MCF 10A (cell line): ENCODE data around the gene KCNAB3. TPM values are rescaled to one million over a fixed set of nuclear protein-coding genes. Genes with fewer than 3 reads are reported as not detected.

Experiments used
- BruUV-seq: library from RNA; stranded (reverse); fragments of 400-500 nt; replicated peaks from 2 replicates; lab custom pipeline; 2021; lab: Mats Ljungman, UMichigan
- CTCF ChIA-PET: fragments of 300-600 bp; sonication (Branson Sonifier 250); formaldehyde crosslinking; extraction: SDS; loops from one replicate; lab custom pipeline; 2021; ENCODE audit warnings: antibody characterized with exemption, inconsistent platforms; lab: Yijun Ruan, JAX
- POLR2A ChIA-PET: fragments of 300-600, 350-650 bp; sonication (Branson Sonifier 250); formaldehyde crosslinking; extraction: SDS; loops from one replicate; lab custom pipeline; 2020; ENCODE audit warnings: antibody characterized with exemption, inconsistent platforms; lab: Yijun Ruan, JAX
- DNase-seq: peaks from one replicate; pipeline ENCODE4 v3.0.0-alpha.2; 2018; ENCODE audit not compliant: unreplicated experiment
- H3K27ac Mint-ChIP-seq: one replicate; pipeline ENCODE4 v1.8.0; 2022; ENCODE audit warnings: mild to moderate bottlenecking, low read depth, mixed read lengths; ENCODE audit not compliant: unreplicated experiment
- H3K27me3 Mint-ChIP-seq: one replicate; pipeline ENCODE4 v1.8.0; 2022; ENCODE audit warnings: mixed read lengths; ENCODE audit not compliant: insufficient read depth, unreplicated experiment
- H3K36me3 Mint-ChIP-seq: one replicate; pipeline ENCODE4 v1.8.0; 2022; ENCODE audit warnings: mild to moderate bottlenecking, moderate library complexity, mixed read lengths; ENCODE audit not compliant: insufficient read depth, unreplicated experiment
- H3K4me1 Mint-ChIP-seq: one replicate; pipeline ENCODE4 v1.8.0; 2022; ENCODE audit warnings: mixed read lengths; ENCODE audit not compliant: insufficient read depth, unreplicated experiment
- H3K4me3 Mint-ChIP-seq: one replicate; pipeline ENCODE4 v1.8.0; 2022; ENCODE audit warnings: mild to moderate bottlenecking, moderate library complexity, mixed read lengths; ENCODE audit not compliant: unreplicated experiment
- H3K9me3 Mint-ChIP-seq: one replicate; pipeline ENCODE4 v1.8.0; 2022; ENCODE audit warnings: mixed read lengths; ENCODE audit not compliant: unreplicated experiment
- CTCF ChIP-seq: fragments of 200-600 bp; IDR thresholded peaks from one replicate; pipeline ENCODE4 v1.8.0; 2022; ENCODE audit warnings: antibody characterized with exemption, mild to moderate bottlenecking; ENCODE audit not compliant: unreplicated experiment
- intact Hi-C: fragments of 100-400 bp; cut with micrococcal nuclease; formaldehyde crosslinking; loops from 2 replicates; pipeline ENCODE4 v1.14.1; 2022
- total RNA-seq: library from RNA; stranded (reverse); gene quantifications from 2 replicates; pipeline ENCODE4 v1.2.3, GENCODE V29; 2022

Gene KCNAB3
- total RNA-seq, 1 experiment from 2014 or later = 4.2 TPM

DNA sequence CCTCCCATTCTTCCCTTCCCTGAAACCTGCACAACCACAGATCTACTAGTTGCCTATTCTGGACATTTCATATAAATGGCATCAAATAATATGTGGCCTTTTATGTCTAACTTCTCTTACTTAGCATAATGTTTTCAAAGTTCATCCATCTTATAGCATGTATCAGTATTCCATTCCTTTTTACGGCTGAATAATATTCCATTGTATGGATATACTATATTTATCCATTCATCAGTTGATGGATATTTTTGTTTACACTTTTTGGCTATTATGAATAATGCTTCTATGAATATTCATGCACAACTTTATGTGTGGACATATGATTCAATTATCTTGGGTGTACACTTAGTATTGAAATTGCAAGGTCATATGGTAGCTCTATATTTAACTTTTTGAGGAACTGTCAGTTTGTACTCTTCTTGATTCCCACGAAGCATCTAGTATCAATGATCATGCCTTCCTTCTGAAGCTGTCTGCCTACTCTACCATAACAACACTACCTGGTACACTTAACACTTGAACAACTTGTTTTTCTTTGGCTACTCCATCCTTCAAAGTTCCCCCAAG lies 53.8 kb downstream of the KCNAB3 start:
- H3K27ac Mint-ChIP-seq = no peak overlapping the region
- POLR2A ChIA-PET = interaction anchor here (0.6 to 2.0 kb wide), 3 partner anchors 10 to 151 kb away, joined by 3 to 5 read pairs (median 5); partner anchors contain the start of gene RNF227
- intact Hi-C loops = no loop called here
- no TSS peak for BruUV-seq
- H3K36me3 Mint-ChIP-seq = peaks cover 26% of the 10 kb centered on the region
- H3K9me3 Mint-ChIP-seq = no peaks in the 10 kb centered on the region
- H3K4me3 Mint-ChIP-seq = no peak overlapping the region
- no peak for DNase-seq
- no peak for TF ChIP-seq CTCF
- H3K4me1 Mint-ChIP-seq = peaks cover 5% of the 10 kb centered on the region
- CTCF ChIA-PET = interaction anchor here (1.0 to 1.5 kb wide), 2 partner anchors 22 to 114 kb away, joined by 6 to 7 read pairs; no protein-coding TSS in a partner anchor
- H3K27me3 Mint-ChIP-seq = no peaks in the 10 kb centered on the region

GRCh38 chr17:7873051-7873450 lies 56.6 kb downstream of the KCNAB3 start:
- intact Hi-C loops = no loop called here
- Mint-ChIP-seq H3K4me1 (peaks cover 8% of the 10 kb centered on the region), H3K27ac (peak overlapping the region; percentile 22), H3K9me3 (no peaks in the 10 kb centered on the region), H3K36me3 (peaks cover 32% of the 10 kb centered on the region), H3K27me3 (no peaks in the 10 kb centered on the region), H3K4me3 (no peak overlapping the region)
- no TSS peak for BruUV-seq
- DNase-seq = no peak
- ChIA-PET CTCF (interaction anchor here (0.6 kb wide), 1 partner anchor 221 kb away, joined by 3 read pairs; no protein-coding TSS in a partner anchor), POLR2A (interaction anchor here (1.5 kb wide), 1 partner anchor 8 kb away, joined by 3 read pairs; no protein-coding TSS in a partner anchor)
- TF ChIP-seq CTCF = no peak

Other genes starting within 250 kb of the KCNAB3 start
- 131 and 181 TPM in 2 replicates for gene TP53, start 242.4 kb downstream of the KCNAB3 start, total RNA-seq
- 10.7 and 11.7 TPM in 2 replicates for gene WRAP53, start 241.4 kb downstream of the KCNAB3 start, total RNA-seq
- 1.3 and 1.4 TPM in 2 replicates for gene EFNB3, start 224.7 kb downstream of the KCNAB3 start, total RNA-seq
- gene DNAH2, start 212.1 kb downstream of the KCNAB3 start, total RNA-seq = 0.05 and 0.12 TPM in 2 replicates
- 37.9 and 39.8 TPM in 2 replicates for gene KDM6B, start 95.6 kb downstream of the KCNAB3 start, total RNA-seq
- gene TMEM88, start 74.8 kb downstream of the KCNAB3 start, total RNA-seq = 3.5 and 4.4 TPM in 2 replicates
- gene NAA38, start 72.3 kb downstream of the KCNAB3 start, total RNA-seq = 70.2 and 83.4 TPM in 2 replicates
- gene CYB5D1, start 71.9 kb downstream of the KCNAB3 start, total RNA-seq = 23.1 and 23.2 TPM in 2 replicates
- gene CHD3, start 41.1 kb downstream of the KCNAB3 start, total RNA-seq = 78.5 and 87.1 TPM in 2 replicates
- gene RNF227, start 13.6 kb downstream of the KCNAB3 start, total RNA-seq = 5.6 and 7.4 TPM in 2 replicates
- gene TRAPPC1, start 2.1 kb upstream of the KCNAB3 start, total RNA-seq = 80.0 and 104 TPM in 2 replicates
- gene CNTROB, start 2.4 kb upstream of the KCNAB3 start, total RNA-seq = 31.5 and 39.2 TPM in 2 replicates
- not detected in 2 replicates for gene GUCY2D, start 72.8 kb upstream of the KCNAB3 start, total RNA-seq
- gene ALOX15B, start 109.2 kb upstream of the KCNAB3 start, total RNA-seq = 18.5 and 27.6 TPM in 2 replicates
- gene ALOX12B, start 157.9 kb upstream of the KCNAB3 start, total RNA-seq = 1.3 TPM in 1 of 2 replicates, not detected in the other
- gene ALOXE3, start 188.7 kb upstream of the KCNAB3 start, total RNA-seq = 13.1 and 14.1 TPM in 2 replicates
- gene HES7, start 194.2 kb upstream of the KCNAB3 start, total RNA-seq = 5.8 and 5.9 TPM in 2 replicates
- 165 and 190 TPM in 2 replicates for gene PER1, start 222.5 kb upstream of the KCNAB3 start, total RNA-seq
- 37.7 and 42.8 TPM in 2 replicates for gene VAMP2, start 233.1 kb upstream of the KCNAB3 start, total RNA-seq
- gene TMEM107, start 246.5 kb upstream of the KCNAB3 start, total RNA-seq = 7.6 and 8.4 TPM in 2 replicates